HEK293 (cell line): ENCODE data around the gene AEBP2.

Experiments
- CTCF ChIA-PET: fragments of 350-600 bp; formaldehyde crosslinking; extraction: SDS; loops from one replicate; lab custom pipeline; 2021; ENCODE audit warnings: antibody characterized with exemption; lab: Yijun Ruan, JAX
- POLR2A ChIA-PET: fragments of 300-600 bp; formaldehyde crosslinking; extraction: SDS; loops from one replicate; lab custom pipeline; 2020; ENCODE audit warnings: antibody characterized with exemption, inconsistent platforms; lab: Yijun Ruan, JAX
- H3K27ac ChIP-seq: fragments of 200-500 bp; sonication (Bioruptor generic); 2 replicates; pipeline ENCODE4 v1.5.1; 2014; ENCODE audit warnings: low read depth, low read length, control low read depth, inconsistent platforms; ENCODE audit errors: extremely low read depth
- H3K36me3 ChIP-seq, 2 experiments: fragments of 200-500 bp in 1 of 2; sonication (Bioruptor generic) in 1 of 2; 1 replicate in 1 of 2; 2 replicates in 1 of 2; pipeline ENCODE4 v1.5.1; 2014 to 2017; ENCODE audit warnings: inconsistent platforms in 2 of 2, low read length in 2 of 2; ENCODE audit not compliant: control insufficient read depth in 2 of 2, insufficient read depth in 1 of 2
- H3K4me1 ChIP-seq: fragments of 200-500 bp; sonication (Bioruptor generic); 2 replicates; pipeline ENCODE4 v1.5.1; 2014; ENCODE audit warnings: mild to moderate bottlenecking, low read length, inconsistent platforms; ENCODE audit not compliant: control insufficient read depth, insufficient read depth
- H3K4me3 ChIP-seq: 2 replicates; pipeline ENCODE4 v1.5.1; 2011; ENCODE audit warnings: low read depth, mild to moderate bottlenecking, control low read depth, low read length, moderate library complexity
- H3K9me3 ChIP-seq: fragments of 200-500 bp; sonication (Bioruptor generic); 2 replicates; pipeline ENCODE4 v1.5.1; 2014; ENCODE audit warnings: low read depth, low read length, inconsistent platforms; ENCODE audit not compliant: control insufficient read depth, insufficient read depth
- BCL11B ChIP-seq: fragments of 450-650 bp; formaldehyde crosslinking; IDR thresholded peaks from 2 replicates; pipeline ENCODE4 v1.5.1; 2016; ENCODE audit warnings: low read depth, missing biosample characterization, missing genetic modification characterization
- EGR2 ChIP-seq: fragments of 450-650 bp; formaldehyde crosslinking; IDR thresholded peaks from 2 replicates; pipeline ENCODE4 v1.5.1; 2016; ENCODE audit warnings: low read depth, missing biosample characterization, missing genetic modification characterization
- HOXD13 ChIP-seq: sonication (generic); formaldehyde crosslinking; IDR thresholded peaks from 2 replicates; pipeline ENCODE4 v1.8.0; 2022; ENCODE audit warnings: missing genetic modification reagents, borderline replicate concordance
- KLF1 ChIP-seq: fragments of 450-650 bp; formaldehyde crosslinking; IDR thresholded peaks from 2 replicates; pipeline ENCODE4 v1.5.1; 2016; ENCODE audit warnings: missing biosample characterization, missing genetic modification characterization
- KLF9 ChIP-seq: fragments of 450-650 bp; formaldehyde crosslinking; IDR thresholded peaks from 2 replicates; pipeline ENCODE4 v1.5.1; 2016; ENCODE audit warnings: missing biosample characterization, missing genetic modification characterization, low read depth
- MEIS1 ChIP-seq: sonication (generic); formaldehyde crosslinking; IDR thresholded peaks from 2 replicates; pipeline ENCODE4 v1.8.1; 2022; ENCODE audit warnings: missing genetic modification reagents, mild to moderate bottlenecking, borderline replicate concordance
- RBAK ChIP-seq: fragments of 450-650 bp; formaldehyde crosslinking; IDR thresholded peaks from 2 replicates; pipeline ENCODE4 v1.5.1; 2016; ENCODE audit warnings: missing biosample characterization, missing genetic modification characterization
- YY1 ChIP-seq: fragments of 450-650 bp; formaldehyde crosslinking; IDR thresholded peaks from 2 replicates; pipeline ENCODE4 v1.5.1; 2018; ENCODE audit warnings: missing biosample characterization, missing genetic modification characterization
- ZBTB7A ChIP-seq: fragments of 450-650 bp; formaldehyde crosslinking; IDR thresholded peaks from 2 replicates; pipeline ENCODE4 v1.5.1; 2016; ENCODE audit warnings: low read depth, missing biosample characterization, missing genetic modification characterization
- ZEB2 ChIP-seq: fragments of 450-650 bp; formaldehyde crosslinking; IDR thresholded peaks from 2 replicates; pipeline ENCODE4 v1.5.1; 2016; ENCODE audit warnings: missing biosample characterization, missing genetic modification characterization
- ZFHX2 ChIP-seq: fragments of 450-650 bp; formaldehyde crosslinking; conservative IDR thresholded peaks from 2 replicates; pipeline ENCODE4 v1.5.1; 2016; ENCODE audit warnings: missing biosample characterization, missing genetic modification characterization
- ZFP3 ChIP-seq: fragments of 450-650 bp; formaldehyde crosslinking; IDR thresholded peaks from 2 replicates; pipeline ENCODE4 v1.5.1; 2016; ENCODE audit warnings: low read depth, missing biosample characterization, missing genetic modification characterization
- ZFP69B ChIP-seq: fragments of 450-650 bp; formaldehyde crosslinking; IDR thresholded peaks from 2 replicates; pipeline ENCODE4 v1.5.1; 2016; ENCODE audit warnings: missing biosample characterization, missing genetic modification characterization
- ZNF155 ChIP-seq: fragments of 450-650 bp; formaldehyde crosslinking; IDR thresholded peaks from 2 replicates; pipeline ENCODE4 v1.5.1; 2016; ENCODE audit warnings: missing biosample characterization, missing genetic modification characterization
- ZNF16 ChIP-seq: fragments of 450-650 bp; formaldehyde crosslinking; IDR thresholded peaks from 2 replicates; pipeline ENCODE4 v1.5.1; 2016; ENCODE audit warnings: low read depth, missing biosample characterization, missing genetic modification characterization
- ZNF341 ChIP-seq: fragments of 450-650 bp; formaldehyde crosslinking; IDR thresholded peaks from 2 replicates; pipeline ENCODE4; 2016; ENCODE audit warnings: low read depth, missing biosample characterization, missing genetic modification characterization
- ZNF354C ChIP-seq: fragments of 450-650 bp; formaldehyde crosslinking; IDR thresholded peaks from 2 replicates; pipeline ENCODE4 v1.5.1; 2016; ENCODE audit warnings: missing biosample characterization, missing genetic modification characterization, low read depth, borderline replicate concordance
- ZNF529 ChIP-seq: fragments of 450-650 bp; formaldehyde crosslinking; IDR thresholded peaks from 2 replicates; pipeline ENCODE4 v1.5.1; 2017; ENCODE audit warnings: missing genetic modification characterization, missing biosample characterization; ENCODE audit not compliant: insufficient replicate concordance
- TF ChIP-seq, protein P1 (sequence below): fragments of 450-650 bp; formaldehyde crosslinking; IDR thresholded peaks from 2 replicates; pipeline ENCODE4 v1.5.1; 2017; ENCODE audit warnings: missing biosample characterization, missing genetic modification characterization
- TF ChIP-seq, protein P2 (sequence below): fragments of 450-650 bp; formaldehyde crosslinking; IDR thresholded peaks from 2 replicates; pipeline ENCODE4 v1.5.1; 2017; ENCODE audit warnings: missing biosample characterization, missing genetic modification characterization
- TF ChIP-seq, protein P3 (sequence below): fragments of 450-650 bp; formaldehyde crosslinking; IDR thresholded peaks from 2 replicates; pipeline ENCODE4 v1.5.1; 2017; ENCODE audit warnings: missing biosample characterization, missing genetic modification characterization
- TF ChIP-seq, protein P4 (sequence below): fragments of 450-650 bp; formaldehyde crosslinking; IDR thresholded peaks from 2 replicates; pipeline ENCODE4 v1.5.1; 2017; ENCODE audit warnings: missing biosample characterization, missing genetic modification characterization
- TF ChIP-seq, protein P5 (sequence below): IDR thresholded peaks from 2 replicates; pipeline ENCODE4 v1.6.1; 2011; ENCODE audit warnings: mild to moderate bottlenecking, low read depth, low read length, borderline replicate concordance

AEBP2 gene

DNA sequence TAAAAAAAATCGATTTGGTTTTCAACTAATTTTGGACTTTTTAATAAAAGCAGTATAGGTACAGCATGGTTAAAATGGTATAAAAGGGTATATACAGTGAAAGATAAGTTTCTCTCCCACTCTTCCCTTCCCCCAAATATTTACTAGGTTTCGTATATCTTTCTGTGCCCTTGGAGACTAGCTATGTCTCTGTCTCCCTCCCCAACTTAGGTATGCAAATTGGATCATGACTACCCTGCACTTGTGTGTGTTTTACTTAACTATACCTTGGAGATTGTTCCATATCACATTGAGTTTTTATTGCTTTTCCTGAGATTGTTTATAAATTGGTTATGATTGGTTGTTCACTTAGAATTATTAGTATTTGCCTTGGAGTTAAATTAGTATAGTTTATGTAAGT lies 19.4 kb downstream of the AEBP2 start (continued):
- no peak for TF ChIP-seq ZNF529 (tag by site-specific recombination)
- no peak for TF ChIP-seq RBAK (tag by site-specific recombination)

DNA sequence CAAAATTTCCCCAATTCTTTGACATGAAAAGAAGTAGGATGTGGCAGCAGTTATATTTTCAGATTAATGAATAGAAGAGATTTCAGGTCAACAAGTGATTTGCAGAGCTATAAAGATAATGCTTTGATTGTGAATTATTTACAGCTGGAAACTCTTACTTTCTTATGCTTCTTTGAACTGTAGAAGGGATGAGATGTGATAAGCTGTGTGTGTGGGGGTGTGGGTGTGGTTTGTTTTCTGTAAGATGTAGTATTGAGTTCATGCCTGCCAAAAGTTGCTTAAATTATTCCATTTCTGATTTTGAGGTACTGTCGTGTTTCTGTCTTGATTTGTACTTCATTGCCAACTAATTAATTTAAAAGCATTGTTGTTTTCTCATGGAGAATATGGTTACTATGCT lies 22.7 kb downstream of the AEBP2 start:
- POLR2A ChIA-PET, result no interaction called here
- TF ChIP-seq EGR2 (0 out of 2 replicates have a peak, but pooled peaks have one; percentile 18), KLF1 (tag by site-specific recombination) (no peak), ZFHX2 (tag by site-specific recombination) (peak; percentile 37; the same call in 1 of the 2 replicates)
- no peak overlapping the region for H3K4me3 ChIP-seq

DNA sequence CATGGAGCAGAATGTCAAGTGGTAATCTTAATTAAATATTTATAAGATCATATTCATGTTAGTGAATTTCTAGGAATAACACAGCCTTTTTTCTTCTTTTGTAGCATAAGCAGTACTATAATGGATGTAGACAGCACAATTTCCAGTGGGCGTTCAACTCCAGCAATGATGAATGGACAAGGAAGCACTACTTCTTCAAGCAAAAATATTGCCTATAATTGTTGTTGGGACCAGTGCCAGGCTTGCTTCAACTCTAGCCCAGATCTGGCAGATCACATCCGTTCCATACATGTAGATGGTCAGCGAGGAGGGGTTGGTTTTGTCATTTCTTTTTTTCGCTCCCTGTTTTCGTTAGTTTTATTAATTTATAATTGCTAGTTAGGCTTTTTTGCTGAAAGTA lies 23.1 kb downstream of the AEBP2 start:
- no peak for TF ChIP-seq HOXD13 (CRISPR knock-in tag)
- TF ChIP-seq, protein P1, sequence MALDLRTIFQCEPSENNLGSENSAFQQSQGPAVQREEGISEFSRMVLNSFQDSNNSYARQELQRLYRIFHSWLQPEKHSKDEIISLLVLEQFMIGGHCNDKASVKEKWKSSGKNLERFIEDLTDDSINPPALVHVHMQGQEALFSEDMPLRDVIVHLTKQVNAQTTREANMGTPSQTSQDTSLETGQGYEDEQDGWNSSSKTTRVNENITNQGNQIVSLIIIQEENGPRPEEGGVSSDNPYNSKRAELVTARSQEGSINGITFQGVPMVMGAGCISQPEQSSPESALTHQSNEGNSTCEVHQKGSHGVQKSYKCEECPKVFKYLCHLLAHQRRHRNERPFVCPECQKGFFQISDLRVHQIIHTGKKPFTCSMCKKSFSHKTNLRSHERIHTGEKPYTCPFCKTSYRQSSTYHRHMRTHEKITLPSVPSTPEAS (tag by site-specific recombination), result no peak
- TF ChIP-seq KLF9, result no peak
- TF ChIP-seq ZEB2, result no peak
- TF ChIP-seq, protein P2, sequence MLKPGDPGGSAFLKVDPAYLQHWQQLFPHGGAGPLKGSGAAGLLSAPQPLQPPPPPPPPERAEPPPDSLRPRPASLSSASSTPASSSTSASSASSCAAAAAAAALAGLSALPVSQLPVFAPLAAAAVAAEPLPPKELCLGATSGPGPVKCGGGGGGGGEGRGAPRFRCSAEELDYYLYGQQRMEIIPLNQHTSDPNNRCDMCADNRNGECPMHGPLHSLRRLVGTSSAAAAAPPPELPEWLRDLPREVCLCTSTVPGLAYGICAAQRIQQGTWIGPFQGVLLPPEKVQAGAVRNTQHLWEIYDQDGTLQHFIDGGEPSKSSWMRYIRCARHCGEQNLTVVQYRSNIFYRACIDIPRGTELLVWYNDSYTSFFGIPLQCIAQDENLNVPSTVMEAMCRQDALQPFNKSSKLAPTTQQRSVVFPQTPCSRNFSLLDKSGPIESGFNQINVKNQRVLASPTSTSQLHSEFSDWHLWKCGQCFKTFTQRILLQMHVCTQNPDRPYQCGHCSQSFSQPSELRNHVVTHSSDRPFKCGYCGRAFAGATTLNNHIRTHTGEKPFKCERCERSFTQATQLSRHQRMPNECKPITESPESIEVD (tag by site-specific recombination), result 0 out of 2 replicates have a peak, but pooled peaks have one; percentile 34
- no peak for TF ChIP-seq ZBTB7A
- TF ChIP-seq, protein P3, sequence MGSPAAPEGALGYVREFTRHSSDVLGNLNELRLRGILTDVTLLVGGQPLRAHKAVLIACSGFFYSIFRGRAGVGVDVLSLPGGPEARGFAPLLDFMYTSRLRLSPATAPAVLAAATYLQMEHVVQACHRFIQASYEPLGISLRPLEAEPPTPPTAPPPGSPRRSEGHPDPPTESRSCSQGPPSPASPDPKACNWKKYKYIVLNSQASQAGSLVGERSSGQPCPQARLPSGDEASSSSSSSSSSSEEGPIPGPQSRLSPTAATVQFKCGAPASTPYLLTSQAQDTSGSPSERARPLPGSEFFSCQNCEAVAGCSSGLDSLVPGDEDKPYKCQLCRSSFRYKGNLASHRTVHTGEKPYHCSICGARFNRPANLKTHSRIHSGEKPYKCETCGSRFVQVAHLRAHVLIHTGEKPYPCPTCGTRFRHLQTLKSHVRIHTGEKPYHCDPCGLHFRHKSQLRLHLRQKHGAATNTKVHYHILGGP, result no peak
- no peak overlapping the region for H3K27ac ChIP-seq
- POLR2A ChIA-PET, result no interaction called here
- peaks cover 22% of the 10 kb centered on the region for H3K4me1 ChIP-seq
- CTCF ChIA-PET, result no interaction called here
- no peaks in the 10 kb centered on the region for H3K9me3 ChIP-seq
- no peak overlapping the region for H3K4me3 ChIP-seq
- peaks cover 26 to 33% of the 10 kb centered on the region in 2 experiments for H3K36me3 ChIP-seq

More for the DNA sequence above, 22.7 kb downstream of the AEBP2 start:
- Histone ChIP-seq H3K36me3 (peaks cover 23 to 29% of the 10 kb centered on the region in 2 experiments), H3K9me3 (no peaks in the 10 kb centered on the region), H3K27ac (no peak overlapping the region), H3K4me1 (peaks cover 22% of the 10 kb centered on the region)
- CTCF ChIA-PET, result no interaction called here

DNA sequence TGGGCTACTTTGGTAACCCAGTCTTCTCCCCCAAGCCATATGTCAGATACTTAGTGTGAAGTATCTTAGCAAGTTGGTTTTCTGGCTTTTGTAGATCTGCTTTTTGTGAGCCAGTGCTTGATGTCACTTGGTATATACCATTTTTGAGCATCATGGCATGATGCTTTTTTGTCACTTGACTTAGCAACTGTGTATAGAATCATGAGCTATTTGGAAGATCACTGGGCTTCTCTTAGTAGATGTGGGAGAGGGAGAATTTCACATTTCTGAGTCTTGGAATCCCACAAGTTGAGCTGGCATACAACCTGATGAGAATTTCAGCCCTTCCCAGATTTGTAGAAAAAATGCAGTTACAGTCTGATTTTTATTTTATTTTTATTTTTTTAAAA lies 24.9 kb downstream of the AEBP2 start:
- Histone ChIP-seq H3K27ac (no peak overlapping the region), H3K9me3 (no peaks in the 10 kb centered on the region), H3K4me1 (peaks cover 13% of the 10 kb centered on the region), H3K4me3 (no peak overlapping the region), H3K36me3 (peaks cover 30 to 46% of the 10 kb centered on the region in 2 experiments)
- ChIA-PET POLR2A (no interaction called here), CTCF (interaction anchor here (0.6 kb wide), 1 partner anchor 17 kb away, joined by 3 read pairs; no protein-coding TSS in a partner anchor)
- TF ChIP-seq ZNF354C (tag by site-specific recombination) (no peak), ZNF155 (tag by site-specific recombination) (no peak), ZNF341 (tag by site-specific recombination) (no peak), ZFP69B (tag by site-specific recombination) (no peak), YY1 (no peak), BCL11B (no peak), ZNF16 (tag by site-specific recombination) (no peak), HOXD13 (CRISPR knock-in tag) (no peak), RBAK (tag by site-specific recombination) (no peak), MEIS1 (CRISPR knock-in tag) (no peak), ZFP3 (tag by site-specific recombination) (no peak)
- TF ChIP-seq, protein P3, result no peak
- TF ChIP-seq, protein P4, sequence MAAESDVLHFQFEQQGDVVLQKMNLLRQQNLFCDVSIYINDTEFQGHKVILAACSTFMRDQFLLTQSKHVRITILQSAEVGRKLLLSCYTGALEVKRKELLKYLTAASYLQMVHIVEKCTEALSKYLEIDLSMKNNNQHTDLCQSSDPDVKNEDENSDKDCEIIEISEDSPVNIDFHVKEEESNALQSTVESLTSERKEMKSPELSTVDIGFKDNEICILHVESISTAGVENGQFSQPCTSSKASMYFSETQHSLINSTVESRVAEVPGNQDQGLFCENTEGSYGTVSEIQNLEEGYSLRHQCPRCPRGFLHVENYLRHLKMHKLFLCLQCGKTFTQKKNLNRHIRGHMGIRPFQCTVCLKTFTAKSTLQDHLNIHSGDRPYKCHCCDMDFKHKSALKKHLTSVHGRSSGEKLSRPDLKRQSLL (tag by site-specific recombination), result no peak
- TF ChIP-seq, protein P5, sequence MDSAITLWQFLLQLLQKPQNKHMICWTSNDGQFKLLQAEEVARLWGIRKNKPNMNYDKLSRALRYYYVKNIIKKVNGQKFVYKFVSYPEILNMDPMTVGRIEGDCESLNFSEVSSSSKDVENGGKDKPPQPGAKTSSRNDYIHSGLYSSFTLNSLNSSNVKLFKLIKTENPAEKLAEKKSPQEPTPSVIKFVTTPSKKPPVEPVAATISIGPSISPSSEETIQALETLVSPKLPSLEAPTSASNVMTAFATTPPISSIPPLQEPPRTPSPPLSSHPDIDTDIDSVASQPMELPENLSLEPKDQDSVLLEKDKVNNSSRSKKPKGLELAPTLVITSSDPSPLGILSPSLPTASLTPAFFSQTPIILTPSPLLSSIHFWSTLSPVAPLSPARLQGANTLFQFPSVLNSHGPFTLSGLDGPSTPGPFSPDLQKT, result no peak
